ENCODE results near the gene PTGER1.

- 0 out of 2 replicates have a peak, but pooled peaks have one; percentile 35 for TF ChIP-seq ATF4 (CRISPR knock-in tag; IDR thresholded peaks at IDR 0.05)
- no peak for TF ChIP-seq SRSF3 (IDR thresholded peaks at IDR 0.05; ENCODE audit: insufficient read depth, low read length)
- TF ChIP-seq NFIC (IDR thresholded peaks at IDR 0.05): no peak
- TF ChIP-seq NBN (IDR thresholded peaks at IDR 0.05; ENCODE audit: low read depth): no peak
- no peak for TF ChIP-seq REST (IDR thresholded peaks at IDR 0.05; ENCODE audit: borderline replicate concordance)
- TF ChIP-seq REST (CRISPR knock-in tag; IDR thresholded peaks at IDR 0.05; ENCODE audit: low read depth): no peak
- TF ChIP-seq NRF1 (conservative IDR thresholded peaks at IDR 0.05 in 1 of 2, IDR thresholded peaks at IDR 0.05 in 1 of 2): peak; percentile 47 to 60; a peak in 3 of 4 replicates
- TF ChIP-seq ZNF121 (CRISPR knock-in tag; conservative IDR thresholded peaks at IDR 0.05): no peak
- no peak for TF ChIP-seq ASH1L (IDR thresholded peaks at IDR 0.05; ENCODE audit: borderline replicate concordance, low read depth, partially characterized antibody)
- no peak for TF ChIP-seq ZFP36 (IDR thresholded peaks at IDR 0.05; ENCODE audit: low read depth, low read length, partially characterized antibody)
- no peak for TF ChIP-seq CTCF (IDR thresholded peaks at IDR 0.05 in 2 of 3, conservative IDR thresholded peaks at IDR 0.05 in 1 of 3; ENCODE audit: insufficient read depth in 2 of 3, low read depth in 1 of 3, low read length in 3 of 3)
These were observed 35.1 kb downstream of the PTGER1 start for GRCh38 chr19:14440049-14440448.
